Loucy (cell line): ENCODE results near the gene SRRD.

Experiments used
- H2AFZ ChIP-seq: fragments of 200-600 bp; sonication (generic); 2 replicates; pipeline ENCODE4 v1.6.0; 2016; ENCODE audit warnings: antibody characterized with exemption, mild to moderate bottlenecking, low read length, moderate library complexity
- H3F3A ChIP-seq: fragments of 200-600 bp; 2 replicates; pipeline ENCODE4 v1.6.0; 2016; ENCODE audit warnings: antibody characterized with exemption, low read depth, mild to moderate bottlenecking
- H3K27me3 ChIP-seq: fragments of 200-600 bp; sonication (generic); 2 replicates; pipeline ENCODE4 v1.6.1; 2014; ENCODE audit warnings: low read length, mild to moderate bottlenecking; ENCODE audit not compliant: insufficient read depth, poor library complexity, severe bottlenecking
- H3K36me3 ChIP-seq: fragments of 200-600 bp; sonication (generic); 2 replicates; pipeline ENCODE4 v1.6.1; 2016; ENCODE audit warnings: low read length; ENCODE audit not compliant: insufficient read depth
- H3K4me1 ChIP-seq: fragments of 200-600 bp; sonication (generic); 2 replicates; pipeline ENCODE4 v1.5.1; 2014; ENCODE audit warnings: low read length, mild to moderate bottlenecking; ENCODE audit not compliant: insufficient read depth, poor library complexity, severe bottlenecking
- H3K4me2 ChIP-seq: fragments of 200-600 bp; sonication (generic); 2 replicates; pipeline ENCODE4 v1.6.0; 2014; ENCODE audit warnings: antibody characterized with exemption, low read length, low read depth, mild to moderate bottlenecking; ENCODE audit not compliant: poor library complexity, severe bottlenecking
- H3K4me3 ChIP-seq: fragments of 200-600 bp; sonication (generic); 2 replicates; pipeline ENCODE4 v1.5.1; 2014; ENCODE audit warnings: low read length, mild to moderate bottlenecking, mixed read lengths; ENCODE audit not compliant: poor library complexity, severe bottlenecking
- H3K79me2 ChIP-seq: fragments of 200-600 bp; sonication (generic); 2 replicates; pipeline ENCODE4 v1.6.1; 2014; ENCODE audit warnings: low read length; ENCODE audit not compliant: insufficient read depth
- H3K9ac ChIP-seq: fragments of 200-600 bp; sonication (generic); 2 replicates; pipeline ENCODE4 v1.6.0; 2014; ENCODE audit warnings: mild to moderate bottlenecking, low read depth, low read length, moderate library complexity; ENCODE audit not compliant: poor library complexity, severe bottlenecking
- H3K9me2 ChIP-seq: fragments of 200-600 bp; sonication (generic); replicated peaks from 2 replicates; pipeline ENCODE4 v1.6.1; 2016; ENCODE audit warnings: low read depth, low read length, mixed read lengths
- H3K9me3 ChIP-seq: fragments of 200-600 bp; sonication (generic); 2 replicates; pipeline ENCODE4 v1.6.1; 2014; ENCODE audit warnings: mild to moderate bottlenecking, antibody characterized with exemption, low read length, low read depth; ENCODE audit not compliant: insufficient read depth
- H4K20me1 ChIP-seq: fragments of 200-600 bp; sonication (generic); 2 replicates; pipeline ENCODE4 v1.6.0; 2014; ENCODE audit warnings: antibody characterized with exemption, low read length, mild to moderate bottlenecking; ENCODE audit not compliant: insufficient read depth, poor library complexity, severe bottlenecking
- CTCF ChIP-seq: fragments of 200-600 bp; sonication (generic); conservative IDR thresholded peaks from 2 replicates; pipeline ENCODE4 v1.5.1; 2014; ENCODE audit warnings: mild to moderate bottlenecking, antibody characterized with exemption, low read length
- EZH2phosphoT487 ChIP-seq: fragments of 200-600 bp; IDR thresholded peaks from 2 replicates; pipeline ENCODE4 v1.6.1; 2018; ENCODE audit warnings: antibody characterized with exemption, mild to moderate bottlenecking, moderate library complexity, borderline replicate concordance

The SRRD gene

GRCh38 chr22:26483439-26484359, at the start of gene SRRD, which contains the start of gene HPS4:
Gene SRRD (plus strand): TSS chr22:26483877. CDS start chr22:26483891, 14 bp downstream.
Gene HPS4 (minus strand): TSS chr22:26483783. CDS start chr22:26481762, 2,021 bp downstream.
- Histone ChIP-seq H3K9me2 (no peaks in the 10 kb centered on the region), H2AFZ (peak within 1 kb of the TSS; percentile 93), H4K20me1 (no peaks in the 10 kb centered on the region), H3K9me3 (no peaks in the 10 kb centered on the region), H3K79me2 (peaks cover 75% of the 10 kb centered on the region), H3K4me2 (peak within 1 kb of the TSS; percentile 82), H3K9ac (peak within 1 kb of the TSS; percentile 96), H3K27me3 (no peaks in the 10 kb centered on the region), H3F3A (no peaks in the 10 kb centered on the region), H3K4me3 (peak within 1 kb of the TSS; percentile 97), H3K36me3 (peaks cover 8% of the 10 kb centered on the region; the same call in 1 of the 2 replicates), H3K4me1 (peaks cover 58% of the 10 kb centered on the region)
- TF ChIP-seq EZH2phosphoT487: no peak
- no peak for TF ChIP-seq CTCF

GRCh38 chr22:26435327-26436093, 48.2 kb upstream of the SRRD start:
- TF ChIP-seq CTCF (no peak), EZH2phosphoT487 (no peak)
- H3K79me2 ChIP-seq: no peaks in the 10 kb centered on the region
- H2AFZ ChIP-seq: no peak overlapping the region
- no peak overlapping the region for H3K4me3 ChIP-seq
- no peak overlapping the region for H3K4me2 ChIP-seq
- no peaks in the 10 kb centered on the region for H3F3A ChIP-seq
- H3K4me1 ChIP-seq: peaks cover 11% of the 10 kb centered on the region
- H4K20me1 ChIP-seq: no peaks in the 10 kb centered on the region
- H3K9me3 ChIP-seq: no peaks in the 10 kb centered on the region
- no peak overlapping the region for H3K9ac ChIP-seq
- no peaks in the 10 kb centered on the region for H3K9me2 ChIP-seq
- H3K36me3 ChIP-seq: no peaks in the 10 kb centered on the region
- H3K27me3 ChIP-seq: no peaks in the 10 kb centered on the region

GRCh38 chr22:26436903-26437515, 46.7 kb upstream of the SRRD start:
- H3K36me3 ChIP-seq: no peaks in the 10 kb centered on the region
- H3K4me3 ChIP-seq: no peak overlapping the region
- no peaks in the 10 kb centered on the region for H3F3A ChIP-seq
- no peaks in the 10 kb centered on the region for H3K79me2 ChIP-seq
- H3K9me2 ChIP-seq: no peaks in the 10 kb centered on the region
- no peaks in the 10 kb centered on the region for H4K20me1 ChIP-seq
- H3K27me3 ChIP-seq: no peaks in the 10 kb centered on the region
- H3K4me2 ChIP-seq: no peak overlapping the region
- no peak overlapping the region for H2AFZ ChIP-seq
- H3K4me1 ChIP-seq: no peaks in the 10 kb centered on the region
- no peak overlapping the region for H3K9ac ChIP-seq
- TF ChIP-seq EZH2phosphoT487 (no peak), CTCF (no peak)
- H3K9me3 ChIP-seq: no peaks in the 10 kb centered on the region
